ENCODE results near the gene NPAS3. TPM values are rescaled to one million over a fixed set of nuclear protein-coding genes. Genes with fewer than 3 reads are reported as not detected.

Gene NPAS3
- total and polyA plus RNA-seq, 8 donors: 0.23 to 2.8 (median 1.4) TPM

- ATAC-seq (no peak), DNase-seq (no peak), FAIRE-seq (no peak)
- Histone ChIP-seq H3K27me3 (no peaks in the 10 kb centered on the region), H3K9me3 (no peaks in the 10 kb centered on the region), H3K27ac (no peak overlapping the region), H3K4me1 (no peaks in the 10 kb centered on the region), H3K4me3 (no peak overlapping the region), H3K36me3 (no peaks in the 10 kb centered on the region)
- intact Hi-C loops (cut with DNase I): no loop called here
- TF ChIP-seq, protein P1, sequence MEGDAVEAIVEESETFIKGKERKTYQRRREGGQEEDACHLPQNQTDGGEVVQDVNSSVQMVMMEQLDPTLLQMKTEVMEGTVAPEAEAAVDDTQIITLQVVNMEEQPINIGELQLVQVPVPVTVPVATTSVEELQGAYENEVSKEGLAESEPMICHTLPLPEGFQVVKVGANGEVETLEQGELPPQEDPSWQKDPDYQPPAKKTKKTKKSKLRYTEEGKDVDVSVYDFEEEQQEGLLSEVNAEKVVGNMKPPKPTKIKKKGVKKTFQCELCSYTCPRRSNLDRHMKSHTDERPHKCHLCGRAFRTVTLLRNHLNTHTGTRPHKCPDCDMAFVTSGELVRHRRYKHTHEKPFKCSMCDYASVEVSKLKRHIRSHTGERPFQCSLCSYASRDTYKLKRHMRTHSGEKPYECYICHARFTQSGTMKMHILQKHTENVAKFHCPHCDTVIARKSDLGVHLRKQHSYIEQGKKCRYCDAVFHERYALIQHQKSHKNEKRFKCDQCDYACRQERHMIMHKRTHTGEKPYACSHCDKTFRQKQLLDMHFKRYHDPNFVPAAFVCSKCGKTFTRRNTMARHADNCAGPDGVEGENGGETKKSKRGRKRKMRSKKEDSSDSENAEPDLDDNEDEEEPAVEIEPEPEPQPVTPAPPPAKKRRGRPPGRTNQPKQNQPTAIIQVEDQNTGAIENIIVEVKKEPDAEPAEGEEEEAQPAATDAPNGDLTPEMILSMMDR (IDR thresholded peaks at IDR 0.05): no peak
- 90 to 93% methylated on average over 11 of the region's 11 CpGs for WGBS, 2 donors
Measured at GRCh38 chr14:33449703-33450395, 511.2 kb downstream of the NPAS3 start.

DNA sequence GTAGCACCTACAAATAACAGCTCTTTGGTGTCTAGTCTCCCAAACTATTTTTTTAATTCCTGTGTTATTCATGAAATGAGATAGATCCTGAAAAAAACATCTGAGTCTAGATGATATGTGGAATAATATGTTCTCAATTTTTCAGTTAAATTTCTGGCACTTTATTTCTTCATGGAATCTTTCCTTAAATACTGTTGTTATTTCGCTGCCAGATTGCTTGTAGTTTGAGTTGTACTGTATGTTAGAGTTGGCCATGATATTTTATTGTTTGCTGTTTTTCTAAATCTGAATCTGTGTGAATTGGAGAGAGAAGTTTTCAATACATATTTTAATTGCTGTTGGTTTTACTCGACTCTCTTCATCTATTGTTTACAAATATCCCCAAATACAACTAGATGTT is 511.7 kb downstream of the NPAS3 start:
- no peaks in the 10 kb centered on the region for H3K9me3 ChIP-seq
- H3K36me3 ChIP-seq: no peaks in the 10 kb centered on the region
- DNase-seq: no peak
- no peak overlapping the region for H3K27ac ChIP-seq
- WGBS, 2 donors: 72 to 75% methylated on average over 2 of the region's 2 CpGs
- H3K4me1 ChIP-seq: no peaks in the 10 kb centered on the region
- no peaks in the 10 kb centered on the region for H3K27me3 ChIP-seq
- no peak overlapping the region for H3K4me3 ChIP-seq
- ATAC-seq: no peak
- FAIRE-seq: no peak
- TF ChIP-seq, protein P1 (IDR thresholded peaks at IDR 0.05): no peak
- intact Hi-C loops (cut with DNase I): no loop called here

- TF ChIP-seq, protein P1 (IDR thresholded peaks at IDR 0.05): no peak
- Histone ChIP-seq H3K9me3 (no peaks in the 10 kb centered on the region), H3K27ac (no peak overlapping the region), H3K4me1 (no peaks in the 10 kb centered on the region), H3K4me3 (no peak overlapping the region), H3K36me3 (no peaks in the 10 kb centered on the region), H3K27me3 (no peaks in the 10 kb centered on the region)
- peak; percentile 43 for FAIRE-seq
- DNase-seq: no peak
- 28 to 33% methylated on average over 3 of the region's 3 CpGs for WGBS, 2 donors
- intact Hi-C loops (cut with DNase I): no loop called here
- ATAC-seq: peak in 3 of 4 donors; percentile 52 to 72 (median 57)
Measured at GRCh38 chr14:33451211-33451610, 512.5 kb downstream of the NPAS3 start.

- 90 to 94% methylated on average over 3 of the region's 3 CpGs for WGBS, 2 donors
- no peaks in the 10 kb centered on the region for H3K9me3 ChIP-seq
- H3K4me3 ChIP-seq: no peak overlapping the region
- no peaks in the 10 kb centered on the region for H3K27me3 ChIP-seq
- FAIRE-seq: no peak
- TF ChIP-seq, protein P1 (IDR thresholded peaks at IDR 0.05): no peak
- no peaks in the 10 kb centered on the region for H3K36me3 ChIP-seq
- DNase-seq: no peak
- H3K4me1 ChIP-seq: no peaks in the 10 kb centered on the region
- no peak for ATAC-seq
- H3K27ac ChIP-seq: no peak overlapping the region
- intact Hi-C loops (cut with DNase I): no loop called here
Measured at GRCh38 chr14:33452995-33453394, 514.3 kb downstream of the NPAS3 start.

- intact Hi-C loops (cut with DNase I): no loop called here
- FAIRE-seq (peak; percentile 87), DNase-seq (no peak), ATAC-seq (no peak)
- no peaks in the 10 kb centered on the region for H3K27me3 ChIP-seq
- H3K4me1 ChIP-seq: no peaks in the 10 kb centered on the region
- no peak overlapping the region for H3K4me3 ChIP-seq
- no peak overlapping the region for H3K27ac ChIP-seq
- no peaks in the 10 kb centered on the region for H3K9me3 ChIP-seq
- 54 to 63% methylated on average over 1 of the region's 1 CpG for WGBS, 2 donors
- TF ChIP-seq, protein P1 (IDR thresholded peaks at IDR 0.05): no peak
- no peaks in the 10 kb centered on the region for H3K36me3 ChIP-seq
Measured at GRCh38 chr14:33454022-33454595, 515.4 kb downstream of the NPAS3 start.

Measured in pancreas (tissue), 10 donors.